ENCODE measurements around the gene STRAP. TPM values are rescaled to one million over a fixed set of nuclear protein-coding genes. Genes with fewer than 3 reads are reported as not detected.

The STRAP gene
- total and polyA plus RNA-seq, 10 donors = 41.9 to 68.8 (median 57.2) TPM

DNA sequence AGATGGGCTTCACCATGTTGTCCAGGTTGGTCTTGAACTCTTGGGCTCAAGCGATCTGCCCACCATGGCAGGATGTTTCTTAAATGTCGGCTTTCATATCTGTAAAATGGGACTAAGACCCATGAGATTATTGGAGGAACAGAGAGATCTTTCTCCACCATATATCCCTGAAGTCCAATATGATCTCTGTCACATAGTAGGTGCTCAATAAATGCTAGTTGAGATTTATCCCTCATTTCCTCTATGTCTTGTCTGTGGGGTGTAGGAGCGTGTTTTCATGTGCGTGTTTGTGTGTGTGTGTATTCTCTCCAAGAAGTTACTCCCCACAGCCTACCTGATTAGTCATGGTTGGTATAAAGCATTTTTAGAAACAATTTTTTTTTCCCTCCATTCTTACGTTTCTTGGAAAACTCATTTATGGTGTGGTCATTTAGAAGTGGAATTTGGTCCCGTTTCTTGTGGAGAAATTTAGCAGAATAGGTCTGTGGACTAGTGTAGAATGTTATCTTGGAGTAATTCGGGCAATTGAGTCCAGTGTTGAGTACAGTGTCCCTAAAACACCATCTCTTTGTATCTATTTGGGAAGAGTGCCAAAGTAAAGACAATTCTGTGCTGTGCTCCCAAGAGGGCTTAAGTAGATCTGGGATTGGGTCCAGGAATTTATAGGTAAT lies 4.3 kb downstream of the STRAP start:
- H3K4me1 ChIP-seq = peaks cover 12 to 70% (median 42%) of the 10 kb centered on the region in 6 donors
- 94 to 98% (median 97%) methylated on average over 7 of the region's 7 CpGs for WGBS, 5 donors
- H3K9me3 ChIP-seq = no peaks in the 10 kb centered on the region
- TF ChIP-seq POLR2A (IDR thresholded peaks at IDR 0.05) = no peak
- no peak for TF ChIP-seq POLR2AphosphoS5 (IDR thresholded peaks at IDR 0.05)
- TF ChIP-seq, protein P1, sequence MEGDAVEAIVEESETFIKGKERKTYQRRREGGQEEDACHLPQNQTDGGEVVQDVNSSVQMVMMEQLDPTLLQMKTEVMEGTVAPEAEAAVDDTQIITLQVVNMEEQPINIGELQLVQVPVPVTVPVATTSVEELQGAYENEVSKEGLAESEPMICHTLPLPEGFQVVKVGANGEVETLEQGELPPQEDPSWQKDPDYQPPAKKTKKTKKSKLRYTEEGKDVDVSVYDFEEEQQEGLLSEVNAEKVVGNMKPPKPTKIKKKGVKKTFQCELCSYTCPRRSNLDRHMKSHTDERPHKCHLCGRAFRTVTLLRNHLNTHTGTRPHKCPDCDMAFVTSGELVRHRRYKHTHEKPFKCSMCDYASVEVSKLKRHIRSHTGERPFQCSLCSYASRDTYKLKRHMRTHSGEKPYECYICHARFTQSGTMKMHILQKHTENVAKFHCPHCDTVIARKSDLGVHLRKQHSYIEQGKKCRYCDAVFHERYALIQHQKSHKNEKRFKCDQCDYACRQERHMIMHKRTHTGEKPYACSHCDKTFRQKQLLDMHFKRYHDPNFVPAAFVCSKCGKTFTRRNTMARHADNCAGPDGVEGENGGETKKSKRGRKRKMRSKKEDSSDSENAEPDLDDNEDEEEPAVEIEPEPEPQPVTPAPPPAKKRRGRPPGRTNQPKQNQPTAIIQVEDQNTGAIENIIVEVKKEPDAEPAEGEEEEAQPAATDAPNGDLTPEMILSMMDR (IDR thresholded peaks at IDR 0.05 in 8 of 11, conservative IDR thresholded peaks at IDR 0.05 in 3 of 11) = no peak
- H3K27me3 ChIP-seq (replicated peaks in 1 of 7) = no peaks in the 10 kb centered on the region
- no peak overlapping the region for H3K27ac ChIP-seq
- H3K36me3 ChIP-seq = peaks cover 0 to 59% (median 22%) of the 10 kb centered on the region in 6 donors
- H3K4me3 ChIP-seq = no peak overlapping the region
- intact Hi-C loops (cut with DNase I; ENCODE audit: low total_unique reads) = no loop called here
- DNase-seq = no peak

DNA sequence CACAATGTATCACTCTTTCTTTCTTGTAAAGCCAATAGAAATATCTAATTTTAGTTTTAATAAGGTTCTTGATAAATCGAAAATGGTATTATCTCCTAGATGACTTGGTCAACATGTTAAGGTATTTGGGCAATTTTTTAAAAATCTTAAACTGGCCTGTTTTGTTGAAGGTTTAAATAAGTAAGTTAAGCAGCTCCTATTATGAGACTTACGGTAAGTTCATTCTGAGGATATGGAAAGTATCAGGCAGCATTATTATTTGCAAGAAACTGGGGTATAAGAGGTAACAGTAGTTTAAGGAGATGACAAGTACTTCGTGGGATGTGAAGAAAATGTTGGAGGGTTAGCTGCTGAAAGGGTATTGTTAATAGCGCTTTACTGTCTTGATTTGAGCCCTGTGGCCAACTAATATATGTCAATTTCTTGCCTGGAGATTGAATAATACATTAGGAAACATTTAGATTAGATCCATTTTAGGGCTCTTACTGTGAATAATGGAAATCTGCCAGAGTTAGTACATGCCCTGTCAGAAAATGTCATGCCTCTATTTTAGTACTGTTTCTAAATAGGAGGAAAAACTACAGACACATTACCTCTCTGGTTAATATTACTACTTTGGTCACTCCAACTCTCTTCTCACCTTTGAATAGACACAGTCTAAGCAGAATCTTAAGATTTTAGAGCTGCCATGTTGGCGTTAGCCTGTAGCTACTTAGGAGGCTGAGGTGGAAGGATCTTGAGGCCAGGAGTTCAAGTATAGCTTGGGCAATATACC lies 5.0 kb downstream of the STRAP start:
- intact Hi-C loops (cut with DNase I; ENCODE audit: low total_unique reads) = no loop called here
- TF ChIP-seq POLR2A (IDR thresholded peaks at IDR 0.05) (no peak), POLR2AphosphoS5 (IDR thresholded peaks at IDR 0.05) (no peak)
- TF ChIP-seq, protein P1 (IDR thresholded peaks at IDR 0.05 in 8 of 11, conservative IDR thresholded peaks at IDR 0.05 in 3 of 11) = no peak
- H3K27ac ChIP-seq = peak overlapping the region in 1 of 8 donors; percentile 3

DNA sequence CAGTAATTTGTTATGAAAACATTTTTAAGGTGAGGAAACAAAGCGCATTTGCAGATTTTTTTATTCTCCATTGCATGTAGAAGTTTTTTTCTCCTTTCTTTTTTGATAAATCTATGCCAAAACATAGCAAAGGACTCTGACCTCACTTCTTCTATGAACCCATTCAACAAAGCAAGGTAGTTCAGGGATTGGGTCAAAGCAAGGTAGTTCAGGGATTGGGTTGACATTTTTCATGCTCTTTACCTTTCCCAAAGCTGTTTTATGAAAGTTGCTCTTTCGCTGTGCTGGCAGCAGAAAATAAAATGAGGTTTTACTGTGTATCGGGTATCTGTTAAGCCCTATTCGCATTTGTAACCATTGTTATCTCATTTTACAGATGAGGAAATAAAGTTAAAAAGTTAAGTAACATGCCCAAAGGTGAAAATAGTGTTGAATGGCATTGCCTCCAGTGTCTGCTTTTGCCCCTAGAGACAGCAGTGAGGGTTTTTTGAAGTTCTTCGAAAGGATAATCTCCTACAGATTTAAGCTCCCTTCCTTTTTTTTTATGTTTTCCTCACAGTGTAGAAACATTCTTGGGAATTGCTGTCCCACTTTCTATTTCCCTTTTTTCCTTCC lies 10.6 kb downstream of the STRAP start:
- intact Hi-C loops (cut with DNase I; ENCODE audit: low total_unique reads) = no loop called here
- TF ChIP-seq, protein P1 (IDR thresholded peaks at IDR 0.05 in 8 of 11, conservative IDR thresholded peaks at IDR 0.05 in 3 of 11) = no peak
- TF ChIP-seq POLR2A (IDR thresholded peaks at IDR 0.05) (no peak), POLR2AphosphoS5 (IDR thresholded peaks at IDR 0.05) (no peak)
- Histone ChIP-seq H3K9me3 (no peaks in the 10 kb centered on the region), H3K4me3 (no peak overlapping the region), H3K27me3 (replicated peaks in 1 of 7) (no peaks in the 10 kb centered on the region), H3K4me1 (peaks cover 0 to 21% (median 2%) of the 10 kb centered on the region in 6 donors), H3K27ac (no peak overlapping the region), H3K36me3 (peaks cover 0 to 81% (median 60%) of the 10 kb centered on the region in 6 donors)
- DNase-seq = no peak
- WGBS, 5 donors = 93 to 97% (median 95%) methylated on average over 5 of the region's 5 CpGs

More for the DNA sequence above, 5.0 kb downstream of the STRAP start:
- peaks cover 12 to 68% (median 40%) of the 10 kb centered on the region in 6 donors for H3K4me1 ChIP-seq
- WGBS, 5 donors = 90 to 93% (median 91%) methylated on average over 5 of the region's 5 CpGs
- DNase-seq = no peak
- peaks cover 0 to 66% (median 27%) of the 10 kb centered on the region in 6 donors for H3K36me3 ChIP-seq
- H3K9me3 ChIP-seq = no peaks in the 10 kb centered on the region
- no peak overlapping the region for H3K4me3 ChIP-seq
- no peaks in the 10 kb centered on the region for H3K27me3 ChIP-seq (replicated peaks in 1 of 7)

Measured in spleen (tissue), 11 donors.